Lower leg skin (tissue), 4 donors: ENCODE data around the gene PDHB. TPM values are rescaled to one million over a fixed set of nuclear protein-coding genes. Genes with fewer than 3 reads are reported as not detected.

ENCODE experiments used
- DNase-seq, 2 donors: peaks; one replicate each; pipeline ENCODE4 v3.0.0-alpha.2; 2019; ENCODE audit warnings: low spot score in 2 of 2
- H3K4me3 ChIP-seq: fragments of 200-600 bp; sonication (generic); 2 replicates; pipeline ENCODE4 v1.5.1; 2017; ENCODE audit warnings: mild to moderate bottlenecking, low read depth; ENCODE audit not compliant: poor library complexity, severe bottlenecking
- POLR2A ChIP-seq, 2 donors: fragments of 450-650 bp; IDR thresholded peaks; one replicate each; pipeline ENCODE4 v1.6.1; 2016 to 2017; ENCODE audit warnings: antibody characterized with exemption in 2 of 2, mild to moderate bottlenecking in 1 of 2, moderate library complexity in 1 of 2
- WGBS, 2 donors: methylation state at CpG; one replicate each; pipeline ENCODE4 v1.1.5; 2018; 5-methylcytosine and 5-hydroxymethylcytosine counted together
- intact Hi-C: fragments of 100-400 bp; cut with DNase I; formaldehyde crosslinking; loops from one replicate; pipeline ENCODE4 v1.15.0; 2023; ENCODE audit warnings: low total_unique reads
- total RNA-seq, 4 donors: library from RNA; depleted of rRNA; stranded (reverse); fragments of >200 nt; gene quantifications; one replicate each; pipeline ENCODE4 v1.1.0, GENCODE V29; 2016
- TF ChIP-seq, protein P1 (sequence below), 3 donors: fragments of 450-650 bp; IDR thresholded peaks; one replicate each; pipeline ENCODE4 v1.5.1; 2016; ENCODE audit warnings: antibody characterized with exemption in 3 of 3, mild to moderate bottlenecking in 3 of 3, moderate library complexity in 2 of 3

PDHB gene
- total RNA-seq, 4 donors from 2014 or later = 36.9 to 112 (median 77.8) TPM

DNA sequence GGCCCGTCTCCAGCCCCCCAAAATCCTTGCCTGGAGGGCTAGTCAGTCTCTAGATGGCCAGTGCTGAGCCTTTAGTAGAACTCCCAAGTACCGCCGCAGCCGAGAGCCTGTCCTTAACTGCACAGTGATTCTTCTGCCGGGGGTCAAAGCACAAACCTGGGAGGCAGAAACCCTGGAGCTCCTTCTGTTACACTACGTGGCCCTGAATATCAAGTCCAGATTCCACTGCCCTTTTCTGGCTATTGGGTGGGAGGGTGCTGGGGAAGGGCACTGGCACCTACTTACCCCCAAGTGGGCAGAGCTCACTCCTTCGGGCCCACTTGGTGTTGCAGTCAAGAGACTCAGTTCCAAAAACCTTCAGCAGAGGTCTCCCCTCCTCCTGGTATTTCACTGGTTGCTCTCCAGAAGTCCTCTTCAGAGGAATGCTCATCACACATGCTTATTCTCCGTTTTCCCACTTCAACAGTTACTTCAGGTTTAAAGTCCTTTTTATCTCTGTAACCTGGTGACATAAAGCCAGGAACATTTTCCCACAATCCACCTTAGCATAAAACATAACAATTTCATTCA, 10.8 kb downstream of the PDHB start:
- DNase-seq = no peak
- WGBS, 2 donors = 80 to 81% methylated on average over 7 to 8 of the region's 8 CpGs
- intact Hi-C loops = no loop called here
- no peak overlapping the region for H3K4me3 ChIP-seq
- no peak for TF ChIP-seq POLR2A (IDR thresholded peaks at IDR 0.05)
- TF ChIP-seq, protein P1, sequence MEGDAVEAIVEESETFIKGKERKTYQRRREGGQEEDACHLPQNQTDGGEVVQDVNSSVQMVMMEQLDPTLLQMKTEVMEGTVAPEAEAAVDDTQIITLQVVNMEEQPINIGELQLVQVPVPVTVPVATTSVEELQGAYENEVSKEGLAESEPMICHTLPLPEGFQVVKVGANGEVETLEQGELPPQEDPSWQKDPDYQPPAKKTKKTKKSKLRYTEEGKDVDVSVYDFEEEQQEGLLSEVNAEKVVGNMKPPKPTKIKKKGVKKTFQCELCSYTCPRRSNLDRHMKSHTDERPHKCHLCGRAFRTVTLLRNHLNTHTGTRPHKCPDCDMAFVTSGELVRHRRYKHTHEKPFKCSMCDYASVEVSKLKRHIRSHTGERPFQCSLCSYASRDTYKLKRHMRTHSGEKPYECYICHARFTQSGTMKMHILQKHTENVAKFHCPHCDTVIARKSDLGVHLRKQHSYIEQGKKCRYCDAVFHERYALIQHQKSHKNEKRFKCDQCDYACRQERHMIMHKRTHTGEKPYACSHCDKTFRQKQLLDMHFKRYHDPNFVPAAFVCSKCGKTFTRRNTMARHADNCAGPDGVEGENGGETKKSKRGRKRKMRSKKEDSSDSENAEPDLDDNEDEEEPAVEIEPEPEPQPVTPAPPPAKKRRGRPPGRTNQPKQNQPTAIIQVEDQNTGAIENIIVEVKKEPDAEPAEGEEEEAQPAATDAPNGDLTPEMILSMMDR (IDR thresholded peaks at IDR 0.05) = no peak

DNA sequence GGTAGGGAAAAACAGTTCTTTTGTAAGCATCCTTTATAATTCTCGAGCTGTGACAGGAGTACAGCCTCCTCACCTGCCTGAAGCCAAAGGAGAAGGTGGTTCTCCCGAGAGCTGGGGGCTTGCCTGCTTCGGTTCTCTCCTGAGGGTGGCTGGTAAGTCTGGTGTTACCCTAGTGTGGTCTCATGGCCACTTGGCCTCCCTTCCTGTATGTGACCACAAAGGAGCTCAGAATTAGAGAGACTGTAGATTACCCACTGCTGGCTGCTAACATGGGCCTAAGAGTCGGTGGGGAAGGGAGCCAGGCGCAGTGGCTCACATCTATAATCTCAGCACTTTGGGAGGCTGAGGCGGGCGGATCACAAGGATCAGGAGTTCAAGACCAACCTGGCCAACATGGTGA, 12.6 kb downstream of the PDHB start:
- intact Hi-C loops = no loop called here
- 76 to 90% methylated on average over 7 of the region's 7 CpGs for WGBS, 2 donors
- H3K4me3 ChIP-seq = no peak overlapping the region
- no peak for DNase-seq
- TF ChIP-seq POLR2A (IDR thresholded peaks at IDR 0.05) = no peak
- TF ChIP-seq, protein P1 (IDR thresholded peaks at IDR 0.05) = no peak

DNA sequence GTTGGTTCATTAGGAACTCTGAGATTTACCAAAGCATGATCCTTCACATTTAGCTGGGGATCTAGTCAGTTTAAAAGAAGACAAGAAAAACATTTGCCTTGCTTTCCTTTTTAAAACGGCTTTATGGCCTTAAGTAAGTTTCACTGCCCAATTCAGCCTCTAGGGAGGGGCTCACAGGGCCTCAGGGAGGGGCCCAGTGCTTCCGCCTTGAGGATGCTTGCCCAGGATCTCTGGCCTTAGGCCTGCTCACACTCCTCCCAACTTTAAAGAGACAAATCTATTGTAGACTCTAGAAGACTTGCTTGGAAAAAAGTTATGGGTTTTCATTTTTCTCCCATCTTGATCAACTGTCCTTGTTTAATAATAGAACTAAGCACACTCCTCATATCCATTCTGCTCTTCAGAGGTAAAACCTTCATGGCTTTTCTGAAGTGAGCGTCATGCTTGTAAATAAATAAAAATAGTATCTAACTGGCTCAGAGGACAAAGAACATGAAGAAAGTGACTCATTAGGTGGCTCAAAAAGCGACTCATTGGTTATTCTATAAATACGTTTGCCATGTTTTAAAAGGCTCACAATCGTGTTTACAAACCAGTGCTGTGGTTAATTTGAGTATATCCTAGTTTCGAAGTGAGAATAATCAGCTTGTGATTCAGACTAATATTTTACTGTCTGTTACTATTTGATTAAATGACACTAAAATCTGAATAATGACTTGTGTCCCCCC, 13.7 kb downstream of the PDHB start:
- peak; percentile 45 to 89 for DNase-seq
- intact Hi-C loops = no loop called here
- TF ChIP-seq, protein P1 (IDR thresholded peaks at IDR 0.05) = no peak
- TF ChIP-seq POLR2A (IDR thresholded peaks at IDR 0.05) = no peak
- WGBS, 2 donors = 35 to 38% methylated on average over 7 of the region's 7 CpGs
- no peak overlapping the region for H3K4me3 ChIP-seq

DNA sequence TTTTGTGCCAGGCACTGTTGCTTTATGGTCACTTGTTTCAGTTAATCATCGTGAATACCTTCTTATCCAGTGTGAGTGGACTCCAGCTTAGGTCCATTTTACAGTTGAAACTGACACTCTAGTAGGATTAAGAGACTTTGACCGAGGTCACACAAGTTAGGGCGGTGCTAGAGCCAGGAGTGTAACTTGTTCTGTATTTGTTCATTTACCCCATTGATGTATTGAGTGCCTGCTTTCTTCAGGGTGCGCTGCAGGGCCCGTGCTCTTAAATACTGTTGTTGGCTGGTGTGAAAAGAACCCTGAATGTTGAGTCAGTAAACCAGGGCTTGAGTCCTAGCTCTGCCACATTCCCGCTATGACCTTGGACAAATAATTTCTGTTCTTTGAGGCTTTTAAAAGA, 15.4 kb downstream of the PDHB start:
- TF ChIP-seq, protein P1 (IDR thresholded peaks at IDR 0.05) = no peak
- TF ChIP-seq POLR2A (IDR thresholded peaks at IDR 0.05) = no peak
- intact Hi-C loops = no loop called here
- DNase-seq = no peak
- 86 to 89% methylated on average over 6 of the region's 6 CpGs for WGBS, 2 donors
- no peak overlapping the region for H3K4me3 ChIP-seq

DNA sequence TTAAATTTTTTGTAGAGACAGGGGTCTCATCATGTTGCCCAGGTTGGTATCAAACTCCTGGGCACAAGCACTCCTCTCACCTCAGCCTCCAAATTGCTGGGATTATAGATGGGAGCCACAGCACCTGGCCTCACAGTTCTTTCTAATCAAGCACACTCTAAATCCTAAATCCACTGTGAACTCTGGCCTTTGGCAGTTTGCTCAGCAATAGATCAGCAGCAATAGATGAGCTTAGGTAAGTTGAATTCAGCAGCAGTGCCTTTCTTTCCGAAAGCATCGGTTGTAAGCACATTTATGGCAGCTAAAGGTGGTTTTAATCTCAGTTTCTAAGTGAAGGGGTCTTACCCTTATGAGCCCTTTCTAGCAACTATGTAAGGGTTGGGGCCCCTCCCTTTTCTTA, 16.6 kb downstream of the PDHB start:
- no peak for TF ChIP-seq POLR2A (IDR thresholded peaks at IDR 0.05)
- TF ChIP-seq, protein P1 (IDR thresholded peaks at IDR 0.05) = no peak
- no peak for DNase-seq
- intact Hi-C loops = no loop called here
- 90 to 92% methylated on average over 2 of the region's 2 CpGs for WGBS, 2 donors
- H3K4me3 ChIP-seq = no peak overlapping the region
